ENCODE measurements around the gene DCAF5. TPM values are rescaled to one million over a fixed set of nuclear protein-coding genes. Genes with fewer than 3 reads are reported as not detected.

DCAF5 gene
- polyA plus RNA-seq, 3 donors, result 54.2 to 65.5 (median 60.6) TPM

GRCh38 chr14:69012256-69012953 lies 140.5 kb downstream of the DCAF5 start:
- no peak for DNase-seq

GRCh38 chr14:69010648-69011047 lies 142.3 kb downstream of the DCAF5 start:
- DNase-seq, result no peak

- peak; percentile 64 for DNase-seq
Observed at GRCh38 chr14:69008421-69008884, 144.5 kb downstream of the DCAF5 start.

GRCh38 chr14:69006346-69006745 lies 146.6 kb downstream of the DCAF5 start:
- no peak for DNase-seq

- DNase-seq, result no peak
Observed at GRCh38 chr14:69005432-69006148, 147.3 kb downstream of the DCAF5 start.

- no peak for DNase-seq
Observed at GRCh38 chr14:69004731-69005431, 148.0 kb downstream of the DCAF5 start.

GRCh38 chr14:69003626-69004025 lies 149.3 kb downstream of the DCAF5 start:
- DNase-seq, result no peak

GRCh38 chr14:69002069-69002468 lies 150.8 kb downstream of the DCAF5 start:
- no peak for DNase-seq

GRCh38 chr14:69001375-69001774 lies 151.5 kb downstream of the DCAF5 start:
- no peak for DNase-seq

Other genes with a start within 250 kb of the DCAF5 start
- gene ACTN1, start 173.8 kb downstream of the DCAF5 start, polyA plus RNA-seq (ENCODE audit: insufficient read length in 3 of 3), result 10 to 100 TPM; 63.0 to 77.9 (median 74.1) TPM
- 10 to 100 TPM; 30.9 to 39.8 (median 31.8) TPM for gene EXD2, start 38.4 kb upstream of the DCAF5 start, polyA plus RNA-seq (ENCODE audit: insufficient read length in 3 of 3)
- 1 to 10 TPM; 4.6 to 5.1 (median 5.1) TPM for gene GALNT16, start 107.0 kb upstream of the DCAF5 start, polyA plus RNA-seq (ENCODE audit: insufficient read length in 3 of 3)
- 100 to 1,000 TPM; 299 to 347 (median 301) TPM for gene ERH, start 245.2 kb upstream of the DCAF5 start, polyA plus RNA-seq (ENCODE audit: insufficient read length in 3 of 3)
- 10 to 100 TPM; 78.1 to 91.6 (median 80.0) TPM for gene SLC39A9, start 245.6 kb upstream of the DCAF5 start, polyA plus RNA-seq (ENCODE audit: insufficient read length in 3 of 3)

All from renal pelvis (tissue), 4 donors.